ENCODE results near the gene VPS72.

VPS72 gene

DNA sequence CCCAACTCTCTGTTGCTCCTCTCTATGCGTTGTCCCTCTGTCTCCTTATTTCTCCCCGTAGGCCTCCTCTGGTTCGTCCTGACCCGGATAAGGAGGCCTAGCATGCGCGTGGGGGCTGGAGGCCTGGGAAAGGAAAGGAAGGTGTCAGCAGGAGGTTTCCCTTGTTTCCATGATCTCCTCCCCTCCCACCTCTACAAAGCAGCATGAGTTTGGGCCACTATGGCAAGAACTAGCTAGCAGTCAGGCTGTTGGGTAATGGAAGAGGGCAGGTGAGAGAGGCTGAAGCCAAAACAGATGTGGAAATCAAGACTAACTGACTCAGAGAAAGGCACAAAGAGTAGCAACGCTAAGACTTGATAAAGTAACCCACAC lies 42.9 kb downstream of the VPS72 start:
- Histone ChIP-seq H3K14ac (ENCODE audit: low read length) (no peak overlapping the region), H2AFZ (ENCODE audit: low read length) (peak overlapping the region; percentile 97), H3K4ac (ENCODE audit: low read length) (no peak overlapping the region), H3K79me1 (ENCODE audit: low read depth, low read length) (no peaks in the 10 kb centered on the region), H3K9me3 (replicated peaks in 1 of 2; ENCODE audit: control insufficient read depth in 2 of 2, insufficient read depth in 1 of 2, low read depth in 1 of 2, low read length in 2 of 2) (no peaks in the 10 kb centered on the region), H4K8ac (ENCODE audit: low read depth, low read length) (no peak overlapping the region), H3K27ac (replicated peaks; ENCODE audit: low read length) (no peak overlapping the region), H3K4me2 (ENCODE audit: insufficient read depth, low read length, poor library complexity, severe bottlenecking) (peak overlapping the region; percentile 97), H2BK120ac (ENCODE audit: low read depth, low read length) (no peak overlapping the region), H3K4me1 (ENCODE audit: control insufficient read depth in 2 of 2, insufficient read depth in 1 of 2, low read depth in 1 of 2, low read length in 2 of 2) (peaks cover 29 to 33% of the 10 kb centered on the region in 2 donors), H2BK15ac (ENCODE audit: low read length) (no peak overlapping the region), H3K18ac (ENCODE audit: low read length) (no peak overlapping the region), H3K9ac (ENCODE audit: low read depth, low read length, poor library complexity) (peak overlapping the region; percentile 88), H2BK5ac (ENCODE audit: low read length) (no peak overlapping the region), H2AK5ac (ENCODE audit: low read depth, low read length) (no peak overlapping the region), H2BK12ac (ENCODE audit: low read length) (no peak overlapping the region), H3K4me3 (ENCODE audit: low read length in 2 of 2) (peak overlapping the region; percentile 75 to 89), H3K36me3 (replicated peaks in 1 of 2; ENCODE audit: control insufficient read depth in 2 of 2, insufficient read depth in 2 of 2, low read length in 2 of 2) (peaks cover 2 to 7% of the 10 kb centered on the region in 2 donors), H3K23ac (ENCODE audit: low read depth, low read length, poor library complexity) (peak overlapping the region; percentile 38), H4K91ac (ENCODE audit: low read depth, low read length, poor library complexity) (no peak overlapping the region), H3K27me3 (ENCODE audit: control insufficient read depth in 3 of 3, insufficient read depth in 3 of 3, low read depth in 1 of 3, low read length in 3 of 3) (peaks cover 0 to 4% (median 0%) of the 10 kb centered on the region in 3 experiments)
- DNase-seq (ENCODE audit: low spot score) = no peak
- WGBS, 2 donors (ENCODE audit: extremely low coverage in 2 of 2, insufficient read length in 2 of 2, insufficient replicate concordance in 1 of 2) = no CpG with 5 or more reads among the region's 7 CpGs

GRCh38 chr1:151146412-151147131 lies 43.4 kb downstream of the VPS72 start, which contains the start of gene SEMA6C:
TSS of gene SEMA6C (minus strand) at chr1:151146631. CDS start at chr1:151142621, 4,010 bp downstream.
- no peak within 1 kb of the TSS for H3K27ac ChIP-seq (replicated peaks; ENCODE audit: low read length)
- peak within 1 kb of the TSS; percentile 97 for H3K4me2 ChIP-seq (ENCODE audit: insufficient read depth, low read length, poor library complexity, severe bottlenecking)
- H4K91ac ChIP-seq (ENCODE audit: low read depth, low read length, poor library complexity) = no peak within 1 kb of the TSS
- H2BK12ac ChIP-seq (ENCODE audit: low read length) = no peak within 1 kb of the TSS
- H2BK5ac ChIP-seq (ENCODE audit: low read length) = peak within 1 kb of the TSS; percentile 7
- no CpG with 5 or more reads among the region's 61 CpGs for WGBS, 2 donors (ENCODE audit: extremely low coverage in 2 of 2, insufficient read length in 2 of 2, insufficient replicate concordance in 1 of 2)
- no peak within 1 kb of the TSS for H2BK120ac ChIP-seq (ENCODE audit: low read depth, low read length)
- H3K14ac ChIP-seq (ENCODE audit: low read length) = peak within 1 kb of the TSS; percentile 49
- peak; percentile 84 for DNase-seq (ENCODE audit: low spot score)
- no peak within 1 kb of the TSS for H2BK15ac ChIP-seq (ENCODE audit: low read length)
- no peak within 1 kb of the TSS for H3K4ac ChIP-seq (ENCODE audit: low read length)
- H3K18ac ChIP-seq (ENCODE audit: low read length) = peak within 1 kb of the TSS; percentile 90
- H3K27me3 ChIP-seq (ENCODE audit: control insufficient read depth in 3 of 3, insufficient read depth in 3 of 3, low read depth in 1 of 3, low read length in 3 of 3) = peaks cover 0 to 4% (median 0%) of the 10 kb centered on the region in 3 experiments
- H4K8ac ChIP-seq (ENCODE audit: low read depth, low read length) = no peak within 1 kb of the TSS
- peaks cover 29 to 33% of the 10 kb centered on the region in 2 donors for H3K4me1 ChIP-seq (ENCODE audit: control insufficient read depth in 2 of 2, insufficient read depth in 1 of 2, low read depth in 1 of 2, low read length in 2 of 2)
- peak within 1 kb of the TSS; percentile 89 to 99 for H3K4me3 ChIP-seq (ENCODE audit: low read length in 2 of 2)
- H3K9ac ChIP-seq (ENCODE audit: low read depth, low read length, poor library complexity) = peak within 1 kb of the TSS; percentile 98
- peak within 1 kb of the TSS; percentile 87 for H3K23ac ChIP-seq (ENCODE audit: low read depth, low read length, poor library complexity)
- H2AFZ ChIP-seq (ENCODE audit: low read length) = peak within 1 kb of the TSS; percentile 97
- H3K9me3 ChIP-seq (replicated peaks in 1 of 2; ENCODE audit: control insufficient read depth in 2 of 2, insufficient read depth in 1 of 2, low read depth in 1 of 2, low read length in 2 of 2) = no peaks in the 10 kb centered on the region
- H2AK5ac ChIP-seq (ENCODE audit: low read depth, low read length) = peak within 1 kb of the TSS; percentile 23
- H3K79me1 ChIP-seq (ENCODE audit: low read depth, low read length) = no peaks in the 10 kb centered on the region
- peaks cover 2 to 10% of the 10 kb centered on the region in 2 donors for H3K36me3 ChIP-seq (replicated peaks in 1 of 2; ENCODE audit: control insufficient read depth in 2 of 2, insufficient read depth in 2 of 2, low read length in 2 of 2)

GRCh38 chr1:151146072-151146411 lies 44.0 kb downstream of the VPS72 start:
- H4K8ac ChIP-seq (ENCODE audit: low read depth, low read length) = no peak overlapping the region
- H3K9me3 ChIP-seq (replicated peaks in 1 of 2; ENCODE audit: control insufficient read depth in 2 of 2, insufficient read depth in 1 of 2, low read depth in 1 of 2, low read length in 2 of 2) = no peaks in the 10 kb centered on the region
- H3K27ac ChIP-seq (replicated peaks; ENCODE audit: low read length) = no peak overlapping the region
- H2BK15ac ChIP-seq (ENCODE audit: low read length) = no peak overlapping the region
- H2BK5ac ChIP-seq (ENCODE audit: low read length) = peak overlapping the region; percentile 7
- no peak overlapping the region for H3K4ac ChIP-seq (ENCODE audit: low read length)
- H3K18ac ChIP-seq (ENCODE audit: low read length) = peak overlapping the region; percentile 90
- DNase-seq (ENCODE audit: low spot score) = no peak
- H3K79me1 ChIP-seq (ENCODE audit: low read depth, low read length) = no peaks in the 10 kb centered on the region
- H2BK120ac ChIP-seq (ENCODE audit: low read depth, low read length) = no peak overlapping the region
- peak overlapping the region; percentile 49 for H3K14ac ChIP-seq (ENCODE audit: low read length)
- WGBS, 2 donors (ENCODE audit: extremely low coverage in 2 of 2, insufficient read length in 2 of 2, insufficient replicate concordance in 1 of 2) = no CpG with 5 or more reads among the region's 26 CpGs
- H3K4me2 ChIP-seq (ENCODE audit: insufficient read depth, low read length, poor library complexity, severe bottlenecking) = peak overlapping the region; percentile 90
- H3K27me3 ChIP-seq (ENCODE audit: control insufficient read depth in 3 of 3, insufficient read depth in 3 of 3, low read depth in 1 of 3, low read length in 3 of 3) = peaks cover 0 to 4% (median 0%) of the 10 kb centered on the region in 3 experiments
- no peak overlapping the region for H2BK12ac ChIP-seq (ENCODE audit: low read length)
- peak overlapping the region; percentile 98 for H3K9ac ChIP-seq (ENCODE audit: low read depth, low read length, poor library complexity)
- no peak overlapping the region for H4K91ac ChIP-seq (ENCODE audit: low read depth, low read length, poor library complexity)
- H2AK5ac ChIP-seq (ENCODE audit: low read depth, low read length) = peak overlapping the region; percentile 23
- H3K36me3 ChIP-seq (replicated peaks in 1 of 2; ENCODE audit: control insufficient read depth in 2 of 2, insufficient read depth in 2 of 2, low read length in 2 of 2) = peaks cover 2 to 12% of the 10 kb centered on the region in 2 donors
- peak overlapping the region; percentile 87 for H3K23ac ChIP-seq (ENCODE audit: low read depth, low read length, poor library complexity)
- H3K4me1 ChIP-seq (ENCODE audit: control insufficient read depth in 2 of 2, insufficient read depth in 1 of 2, low read depth in 1 of 2, low read length in 2 of 2) = peaks cover 29 to 33% of the 10 kb centered on the region in 2 donors
- peak overlapping the region; percentile 97 for H2AFZ ChIP-seq (ENCODE audit: low read length)
- H3K4me3 ChIP-seq (ENCODE audit: low read length in 2 of 2) = peak overlapping the region; percentile 89 to 99

DNA sequence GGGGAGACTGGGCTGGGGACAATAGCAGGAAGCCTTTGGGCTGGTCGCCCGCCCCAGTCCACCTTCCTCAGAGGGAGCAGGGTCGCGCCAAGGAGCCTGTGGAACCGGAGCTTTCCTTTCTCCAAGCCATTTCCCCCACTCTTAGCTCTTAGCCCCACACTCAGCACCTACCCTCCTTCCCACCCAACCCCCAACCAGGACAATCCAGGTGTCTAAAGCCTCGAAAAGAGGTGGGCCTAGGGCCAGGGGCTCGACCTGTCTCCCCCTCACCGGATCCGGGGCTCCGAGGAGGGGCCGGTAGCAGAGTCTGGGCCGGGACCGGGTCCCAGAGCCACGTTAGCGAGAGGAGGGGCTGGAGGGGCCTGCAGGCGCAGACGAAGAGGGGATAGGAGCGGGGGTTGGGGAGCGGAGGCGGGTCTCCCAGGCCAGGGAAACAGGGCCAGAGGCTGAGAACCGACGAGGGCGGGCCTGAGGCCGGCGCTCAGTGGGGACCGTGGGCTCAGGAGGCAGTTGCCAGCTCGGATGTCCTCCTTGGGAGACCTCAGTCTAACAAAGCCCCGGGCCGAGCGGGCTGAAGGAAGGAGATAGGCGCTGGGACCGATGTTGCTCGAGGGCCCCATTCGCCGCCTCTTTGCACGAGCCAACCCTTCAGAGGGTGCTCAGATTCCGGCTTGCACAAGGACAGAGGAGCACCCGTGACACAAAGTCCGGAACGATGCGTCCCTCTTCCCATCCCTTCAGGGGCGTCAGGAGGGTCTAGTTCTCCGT lies 44.5 kb downstream of the VPS72 start:
- no CpG with 5 or more reads among the region's 43 CpGs for WGBS, 2 donors (ENCODE audit: extremely low coverage in 2 of 2, insufficient read length in 2 of 2, insufficient replicate concordance in 1 of 2)

More for the DNA sequence above, 44.5 kb downstream of the VPS72 start:
- H3K9ac ChIP-seq (ENCODE audit: low read depth, low read length, poor library complexity) = peak overlapping the region; percentile 98
- H4K8ac ChIP-seq (ENCODE audit: low read depth, low read length) = no peak overlapping the region
- H3K4me1 ChIP-seq (ENCODE audit: control insufficient read depth in 2 of 2, insufficient read depth in 1 of 2, low read depth in 1 of 2, low read length in 2 of 2) = peaks cover 29 to 33% of the 10 kb centered on the region in 2 donors
- H2BK120ac ChIP-seq (ENCODE audit: low read depth, low read length) = no peak overlapping the region
- H3K4me3 ChIP-seq (ENCODE audit: low read length in 2 of 2) = peak overlapping the region; percentile 89 to 99
- no peak overlapping the region for H3K4ac ChIP-seq (ENCODE audit: low read length)
- peaks cover 0 to 4% (median 0%) of the 10 kb centered on the region in 3 experiments for H3K27me3 ChIP-seq (ENCODE audit: control insufficient read depth in 3 of 3, insufficient read depth in 3 of 3, low read depth in 1 of 3, low read length in 3 of 3)
- peak overlapping the region; percentile 49 for H3K14ac ChIP-seq (ENCODE audit: low read length)
- H2AFZ ChIP-seq (ENCODE audit: low read length) = peak overlapping the region; percentile 97
- H3K27ac ChIP-seq (replicated peaks; ENCODE audit: low read length) = no peak overlapping the region
- no peak for DNase-seq (ENCODE audit: low spot score)
- peaks cover 2 to 15% of the 10 kb centered on the region in 2 donors for H3K36me3 ChIP-seq (replicated peaks in 1 of 2; ENCODE audit: control insufficient read depth in 2 of 2, insufficient read depth in 2 of 2, low read length in 2 of 2)
- H3K9me3 ChIP-seq (replicated peaks in 1 of 2; ENCODE audit: control insufficient read depth in 2 of 2, insufficient read depth in 1 of 2, low read depth in 1 of 2, low read length in 2 of 2) = no peaks in the 10 kb centered on the region
- H2AK5ac ChIP-seq (ENCODE audit: low read depth, low read length) = peak overlapping the region; percentile 23
- peak overlapping the region; percentile 7 for H2BK5ac ChIP-seq (ENCODE audit: low read length)
- H3K79me1 ChIP-seq (ENCODE audit: low read depth, low read length) = no peaks in the 10 kb centered on the region
- H2BK15ac ChIP-seq (ENCODE audit: low read length) = no peak overlapping the region
- peak overlapping the region; percentile 87 for H3K23ac ChIP-seq (ENCODE audit: low read depth, low read length, poor library complexity)
- H2BK12ac ChIP-seq (ENCODE audit: low read length) = no peak overlapping the region
- peak overlapping the region; percentile 90 for H3K18ac ChIP-seq (ENCODE audit: low read length)
- no peak overlapping the region for H4K91ac ChIP-seq (ENCODE audit: low read depth, low read length, poor library complexity)
- peak overlapping the region; percentile 90 for H3K4me2 ChIP-seq (ENCODE audit: insufficient read depth, low read length, poor library complexity, severe bottlenecking)
